NK-92 treated with Interleukin-12 subunit alpha and Interleukin-12 subunit beta, amount 100 ng/mL, for 24 hours (cell line): ENCODE results near the gene DBN1.
A peak's percentile ranks its signal among the peaks of the same experiment; 100 is the strongest.

Experiments used
- DNase-seq: peaks from one replicate; lab custom pipeline; 2025; lab: John Stamatoyannopoulos, UW

DBN1 gene

GRCh38 chr5:177455661-177456590, 17.5 kb downstream of the DBN1 start:
- DNase-seq = peak; percentile 89

DNA sequence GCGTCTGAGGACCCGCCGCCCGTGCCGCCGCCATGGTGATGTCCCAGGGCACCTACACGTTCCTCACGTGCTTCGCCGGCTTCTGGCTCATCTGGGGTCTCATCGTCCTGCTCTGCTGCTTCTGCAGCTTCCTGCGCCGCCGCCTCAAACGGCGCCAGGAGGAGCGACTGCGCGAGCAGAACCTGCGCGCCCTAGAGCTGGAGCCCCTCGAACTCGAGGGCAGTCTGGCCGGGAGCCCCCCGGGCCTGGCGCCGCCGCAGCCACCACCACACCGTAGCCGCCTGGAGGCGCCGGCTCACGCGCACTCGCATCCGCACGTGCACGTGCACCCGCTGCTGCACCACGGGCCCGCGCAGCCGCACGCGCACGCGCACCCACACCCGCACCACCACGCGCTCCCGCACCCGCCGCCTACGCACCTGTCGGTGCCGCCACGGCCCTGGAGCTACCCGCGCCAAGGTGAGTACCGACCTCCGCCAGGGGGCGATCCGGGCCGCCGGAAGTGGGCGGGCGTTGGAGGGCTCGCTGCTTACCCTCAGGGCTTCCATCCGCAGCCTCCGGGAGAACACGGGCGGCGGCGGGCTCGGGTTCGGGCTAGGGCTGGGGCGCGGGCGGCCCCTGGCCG, 18.3 kb downstream of the DBN1 start:
- peak; percentile 88 for DNase-seq

- peak; percentile 85 for DNase-seq
These were observed 18.9 kb downstream of the DBN1 start for GRCh38 chr5:177454397-177455035.

GRCh38 chr5:177453852-177454396, 19.5 kb downstream of the DBN1 start:
- no peak for DNase-seq

DNA sequence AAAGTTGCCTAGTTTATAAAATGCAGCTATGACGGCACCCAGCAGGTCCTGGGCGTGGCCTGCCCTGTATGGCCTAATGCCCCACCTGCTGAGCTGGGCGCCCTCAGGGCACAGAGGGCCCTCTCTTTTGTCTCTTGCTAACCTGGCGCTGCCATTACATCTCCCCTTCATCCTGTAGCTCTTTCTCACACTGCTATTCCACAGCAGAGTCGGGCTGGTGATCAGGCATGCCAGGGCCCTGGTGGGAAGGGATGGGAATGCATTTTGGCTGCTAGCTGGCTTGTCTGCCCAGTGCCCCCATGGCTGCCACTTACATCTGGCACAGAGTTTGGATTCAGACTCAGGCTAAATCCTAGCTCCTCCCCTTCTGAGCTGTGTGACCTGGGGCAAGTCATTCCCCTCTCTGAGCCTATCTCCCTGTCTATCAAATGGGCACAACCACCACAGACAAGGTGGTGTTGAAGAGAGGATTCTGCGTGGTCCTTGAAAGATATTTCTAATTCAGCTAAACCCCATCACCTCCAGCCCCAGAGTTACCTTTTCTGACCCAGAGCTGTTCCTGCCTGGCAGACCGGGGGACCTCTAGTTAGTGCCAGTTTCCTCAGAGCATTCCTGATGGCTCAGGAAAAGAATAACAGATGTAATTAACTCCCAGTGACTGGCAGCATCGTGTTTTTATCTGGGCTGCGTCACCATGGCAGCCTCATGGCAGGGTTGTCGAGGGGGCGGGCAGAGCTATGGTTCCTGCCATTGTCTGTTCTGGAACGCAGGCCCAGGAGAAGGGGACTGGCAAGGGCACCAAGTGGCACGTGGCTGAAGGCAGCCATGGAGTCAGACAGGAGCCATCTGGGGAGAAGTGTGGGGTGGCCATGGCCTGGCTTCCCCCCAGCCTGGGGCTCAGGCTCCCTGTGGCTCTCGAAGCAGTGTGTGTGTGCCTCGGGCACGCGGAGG, 20.5 kb downstream of the DBN1 start:
- DNase-seq = no peak

DNA sequence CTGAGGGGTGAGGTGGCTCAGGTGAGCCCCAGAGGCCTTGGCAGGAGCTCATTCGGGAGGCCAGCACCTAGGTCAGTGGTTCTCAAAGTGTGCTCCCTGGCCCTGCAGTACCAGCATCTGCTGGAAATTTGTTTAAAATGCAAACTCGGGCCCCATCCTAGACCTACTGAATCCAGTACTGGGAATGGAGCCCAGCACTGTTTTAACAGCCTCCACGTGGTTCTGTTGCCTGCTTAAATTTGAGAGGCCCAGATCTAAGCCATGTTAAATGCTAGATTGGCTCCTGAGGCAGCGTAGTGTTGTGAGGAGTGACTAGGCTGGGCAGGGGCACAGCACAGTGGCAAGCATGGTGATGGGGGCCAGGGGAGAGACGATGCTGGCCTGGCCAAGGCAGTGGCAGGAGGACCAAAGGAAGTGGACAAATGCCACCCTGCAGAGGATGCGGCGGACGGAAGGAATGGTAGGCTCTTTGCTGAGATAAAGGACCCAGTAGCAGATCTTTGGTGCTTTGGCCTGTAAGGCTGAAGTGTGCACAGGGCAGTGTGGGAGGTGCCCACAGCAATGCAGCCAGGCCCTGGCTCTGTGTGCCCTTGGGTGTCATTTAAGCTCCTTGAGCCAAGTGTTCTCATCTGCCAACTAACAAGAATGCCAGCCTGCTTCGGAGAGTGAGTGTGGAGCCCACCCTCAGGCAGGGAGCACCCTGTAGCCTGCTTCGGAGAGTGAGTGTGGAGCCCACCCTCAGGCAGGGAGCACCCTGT, 22.6 kb downstream of the DBN1 start:
- no peak for DNase-seq

GRCh38 chr5:177449140-177450061, 24.0 kb downstream of the DBN1 start:
- DNase-seq = no peak

- DNase-seq = no peak
These were observed 25.0 kb downstream of the DBN1 start for GRCh38 chr5:177448244-177448950.

- no peak for DNase-seq
These were observed 25.7 kb downstream of the DBN1 start for GRCh38 chr5:177447611-177448243.

GRCh38 chr5:177447066-177447610, 26.3 kb downstream of the DBN1 start:
- no peak for DNase-seq

DNA sequence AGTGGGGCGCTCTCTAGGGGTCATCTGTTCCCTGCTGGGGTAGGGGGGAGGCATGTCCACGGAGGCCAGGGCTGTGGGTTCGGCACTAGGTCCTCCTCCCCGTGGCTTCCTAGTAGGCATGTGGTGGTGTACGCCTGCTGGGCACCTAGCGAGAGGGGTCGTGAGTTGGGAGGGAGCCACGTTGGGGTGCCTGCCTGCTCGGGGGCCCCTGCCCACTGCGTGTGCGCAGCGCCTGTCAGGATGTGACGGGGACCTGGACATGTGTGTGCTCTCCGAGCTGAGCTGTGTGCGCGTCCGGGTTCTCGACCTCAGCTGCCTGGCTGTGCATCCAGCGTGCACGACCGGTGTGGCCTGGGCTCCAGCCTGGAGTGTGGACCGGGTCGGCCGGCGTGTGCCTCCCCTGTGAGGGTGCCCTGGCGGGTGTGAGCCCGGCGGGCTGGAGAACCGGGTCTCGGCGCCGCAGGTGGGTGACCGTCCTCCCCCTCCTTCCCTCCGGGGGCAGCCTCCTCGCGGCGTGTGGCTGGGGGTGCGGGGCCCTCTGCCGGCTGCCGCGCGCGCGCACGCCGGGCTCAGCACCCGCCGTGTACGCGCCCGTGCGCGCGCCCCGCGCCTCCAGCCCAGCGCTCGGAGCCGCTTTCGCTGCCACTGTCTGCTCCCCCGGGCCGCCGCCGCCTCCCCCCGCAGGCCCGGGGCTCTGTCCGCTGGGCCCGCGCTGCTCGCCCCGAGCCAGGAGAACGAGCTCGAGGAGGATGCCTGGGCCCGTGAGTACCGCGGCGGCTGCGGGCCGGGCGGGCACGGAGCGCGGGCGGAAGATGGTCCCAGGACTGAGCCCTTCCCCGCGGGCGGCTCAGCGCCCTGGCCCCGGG, 27.0 kb downstream of the DBN1 start, which contains the start of gene PRR7:
Gene PRR7 (plus strand): TSS at position 615 of the 866 bp plus-strand sequence. CDS start 8,254 bp downstream, outside the sequence.
- peak; percentile 53 for DNase-seq

DNA sequence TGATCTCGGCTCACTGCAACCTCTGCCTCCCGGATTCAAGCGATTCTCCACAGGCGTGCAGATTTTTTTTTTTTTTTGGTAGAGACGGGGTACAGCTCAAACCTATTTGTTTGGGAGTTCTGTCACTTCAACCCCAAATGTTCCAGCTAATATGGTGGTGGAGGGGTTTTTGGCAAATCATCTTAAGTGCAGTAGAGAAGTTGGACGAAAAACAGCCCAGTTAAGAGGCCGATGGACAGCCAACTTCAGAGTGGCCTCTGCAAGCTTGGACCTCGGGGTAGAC, 27.6 kb downstream of the DBN1 start:
- no peak for DNase-seq

GRCh38 chr5:177445052-177445916, 28.1 kb downstream of the DBN1 start:
- no peak for DNase-seq

- DNase-seq = no peak
These were observed 29.1 kb downstream of the DBN1 start for GRCh38 chr5:177444106-177445051.
